Fibroblast of pulmonary artery (primary cell): ENCODE data around the gene KCP.
A peak's percentile ranks its signal among the peaks of the same experiment; 100 is the strongest.

ENCODE experiments used
- DNase-seq: peaks from one replicate; pipeline ENCODE4 v3.0.0-alpha.2; 2010; ENCODE audit warnings: low read depth
- H3K4me3 ChIP-seq: replicated peaks from 2 replicates; pipeline ENCODE4 v1.5.1; 2011; ENCODE audit warnings: low read depth, mild to moderate bottlenecking, control low read depth, low read length, moderate library complexity
- CTCF ChIP-seq: IDR thresholded peaks from 2 replicates; pipeline ENCODE4 v1.5.1; 2011; ENCODE audit warnings: mild to moderate bottlenecking, control low read depth, low read length, inconsistent platforms; ENCODE audit errors: missing control alignments

Gene KCP

GRCh38 chr7:128906766-128907559 lies 3.5 kb downstream of the KCP start:
- TF ChIP-seq CTCF, result no peak
- no peak overlapping the region for H3K4me3 ChIP-seq
- DNase-seq, result no peak

- H3K4me3 ChIP-seq, result no peak overlapping the region
- TF ChIP-seq CTCF, result no peak
- DNase-seq, result no peak
Observed at GRCh38 chr7:128906001-128906765, 4.3 kb downstream of the KCP start.

GRCh38 chr7:128904381-128905197 lies 5.9 kb downstream of the KCP start:
- TF ChIP-seq CTCF, result peak; percentile 68
- no peak overlapping the region for H3K4me3 ChIP-seq
- DNase-seq, result peak; percentile 72

- DNase-seq, result no peak
- no peak overlapping the region for H3K4me3 ChIP-seq
- TF ChIP-seq CTCF, result no peak
Observed at GRCh38 chr7:128903621-128904361, 6.7 kb downstream of the KCP start.

GRCh38 chr7:128902761-128903585 lies 7.5 kb downstream of the KCP start:
- no peak overlapping the region for H3K4me3 ChIP-seq
- no peak for DNase-seq
- TF ChIP-seq CTCF, result no peak
